Neural crest cell (in vitro differentiated cells): ENCODE data around the gene HSPE1. TPM values are rescaled to one million over a fixed set of nuclear protein-coding genes. Genes with fewer than 3 reads are reported as not detected.

Source experiments
- DNase-seq: peaks from one replicate; pipeline ENCODE4 v3.0.0; 2021; ENCODE audit warnings: low read depth, mixed read lengths, low spot score
- H3K27ac Mint-ChIP-seq: one replicate; pipeline ENCODE4 v1.8.0; 2021; ENCODE audit warnings: mild to moderate bottlenecking, mixed read lengths; ENCODE audit not compliant: unreplicated experiment
- H3K27me3 Mint-ChIP-seq: 2 replicates; pipeline ENCODE4 v1.8.0; 2021; ENCODE audit warnings: low read depth, mild to moderate bottlenecking, mixed read lengths
- H3K36me3 Mint-ChIP-seq: 2 replicates; pipeline ENCODE4 v1.8.0; 2021; ENCODE audit warnings: low read depth, mild to moderate bottlenecking, mixed read lengths
- H3K4me1 Mint-ChIP-seq: 2 replicates; pipeline ENCODE4 v1.8.0; 2021; ENCODE audit warnings: mixed read lengths
- H3K4me3 Mint-ChIP-seq: one replicate; pipeline ENCODE4 v1.8.0; 2021; ENCODE audit warnings: mild to moderate bottlenecking, mixed read lengths
- H3K9me3 Mint-ChIP-seq: 2 replicates; pipeline ENCODE4 v1.8.0; 2021; ENCODE audit warnings: mixed read lengths
- CTCF ChIP-seq: fragments of 200-600 bp; sonication (generic); conservative IDR thresholded peaks from 2 replicates; pipeline ENCODE4 v1.5.0; 2021; ENCODE audit warnings: antibody characterized with exemption, mild to moderate bottlenecking
- total RNA-seq: library from RNA; stranded (reverse); gene quantifications from 2 replicates; pipeline ENCODE4 v1.2.1, GENCODE V29; 2021

HSPE1 gene
- total RNA-seq, 1 donor from 2014 or later: 186 TPM

DNA sequence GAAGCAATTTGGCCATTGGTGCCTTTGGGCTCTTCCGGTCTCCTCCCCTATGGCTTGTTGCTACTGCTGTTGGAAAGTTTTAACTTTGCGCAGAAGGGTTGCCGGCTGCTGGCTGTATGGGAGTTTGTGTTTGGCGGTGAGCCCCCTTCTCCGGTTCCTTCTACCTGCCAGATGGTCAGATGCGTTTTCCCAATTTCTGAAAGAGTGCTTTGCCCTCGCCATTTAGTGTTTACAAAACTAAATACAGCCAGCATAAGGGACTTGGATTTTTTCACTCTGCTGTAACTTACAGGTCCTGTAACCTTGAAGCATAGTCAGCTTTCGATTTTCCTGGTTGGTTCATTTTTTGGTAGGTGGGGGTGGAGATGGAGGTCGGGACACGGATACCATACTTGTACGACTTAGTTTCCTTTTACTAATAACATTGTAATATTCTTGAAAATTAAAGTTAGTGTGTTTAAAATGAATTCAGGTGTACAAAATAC is 46.2 kb upstream of the HSPE1 start:
- no peaks in the 10 kb centered on the region for H3K9me3 Mint-ChIP-seq
- no peaks in the 10 kb centered on the region for H3K36me3 Mint-ChIP-seq
- H3K4me3 Mint-ChIP-seq: peak overlapping the region; percentile 99
- peak overlapping the region; percentile 100 for H3K27ac Mint-ChIP-seq
- no peak for DNase-seq
- H3K27me3 Mint-ChIP-seq: no peaks in the 10 kb centered on the region
- H3K4me1 Mint-ChIP-seq: peaks cover 23% of the 10 kb centered on the region
- TF ChIP-seq CTCF: no peak

- no peaks in the 10 kb centered on the region for H3K27me3 Mint-ChIP-seq
- H3K36me3 Mint-ChIP-seq: no peaks in the 10 kb centered on the region
- no peak for DNase-seq
- H3K4me3 Mint-ChIP-seq: peak overlapping the region; percentile 99
- H3K4me1 Mint-ChIP-seq: peaks cover 23% of the 10 kb centered on the region
- TF ChIP-seq CTCF: no peak
- no peak overlapping the region for H3K27ac Mint-ChIP-seq
- H3K9me3 Mint-ChIP-seq: no peaks in the 10 kb centered on the region
Measured at GRCh38 chr2:197454923-197455322, 45.3 kb upstream of the HSPE1 start.

DNA sequence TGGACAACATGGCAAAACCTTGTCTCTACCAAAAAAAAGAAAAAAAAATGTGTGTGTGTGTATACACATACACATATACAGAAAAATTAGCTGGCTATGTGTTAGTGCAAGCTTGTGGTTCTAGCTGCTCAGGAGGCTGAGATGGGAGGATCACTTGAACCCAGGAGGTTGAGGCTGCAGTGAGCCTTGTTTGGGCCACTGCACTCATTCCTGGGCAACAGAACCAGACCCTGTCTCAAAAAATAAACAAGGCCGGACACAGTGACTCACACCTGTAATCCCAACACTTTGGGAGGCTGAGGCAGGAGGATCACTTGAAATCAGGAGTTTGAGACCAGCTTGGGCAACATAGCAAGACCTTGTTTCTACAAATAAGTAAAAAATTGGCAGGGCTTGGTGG is 44.8 kb upstream of the HSPE1 start:
- H3K36me3 Mint-ChIP-seq: no peaks in the 10 kb centered on the region
- TF ChIP-seq CTCF: no peak

DNA sequence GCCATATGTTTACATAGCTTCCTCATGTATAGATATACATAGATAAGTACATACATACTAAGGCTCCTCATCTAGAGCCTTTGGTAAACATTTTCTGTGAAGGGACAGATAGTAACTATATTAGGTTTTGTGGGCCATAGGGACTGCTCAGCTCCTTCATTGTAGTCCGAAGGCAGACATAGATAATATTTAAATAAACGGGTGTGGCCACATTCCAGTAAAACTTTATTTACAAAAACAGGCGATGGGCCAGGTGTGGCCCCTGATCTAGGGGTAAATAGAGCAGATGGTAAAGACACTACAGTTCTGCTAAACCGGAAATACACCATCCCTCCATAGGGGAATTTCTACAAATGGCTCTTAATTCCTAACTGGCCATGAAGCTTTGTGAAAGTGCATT is 39.5 kb upstream of the HSPE1 start:
- H3K9me3 Mint-ChIP-seq: no peaks in the 10 kb centered on the region

More for the DNA sequence above, 44.8 kb upstream of the HSPE1 start:
- DNase-seq: no peak
- Mint-ChIP-seq H3K4me3 (peak overlapping the region; percentile 56), H3K9me3 (no peaks in the 10 kb centered on the region), H3K27ac (no peak overlapping the region), H3K4me1 (peaks cover 23% of the 10 kb centered on the region), H3K27me3 (no peaks in the 10 kb centered on the region)

DNA sequence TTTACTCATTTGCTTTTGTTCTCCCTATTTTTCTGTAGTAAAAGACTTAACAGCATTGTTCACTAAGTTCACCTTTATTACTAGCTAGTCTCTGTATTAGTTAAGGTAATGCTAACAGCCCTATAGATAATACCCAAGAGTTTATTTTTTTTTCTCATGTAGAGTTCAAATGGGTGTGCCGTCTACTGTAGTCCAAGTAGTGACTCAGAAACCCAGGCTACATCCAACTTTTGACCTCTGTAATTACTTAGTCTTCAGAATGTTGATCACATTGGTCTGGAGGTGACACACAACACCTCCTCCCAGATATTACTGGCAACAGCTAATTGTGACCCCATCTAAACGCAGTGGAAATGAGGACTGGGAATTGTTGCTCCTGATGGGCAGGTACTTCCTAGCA is 39.1 kb upstream of the HSPE1 start:
- Mint-ChIP-seq H3K27me3 (no peaks in the 10 kb centered on the region), H3K27ac (no peak overlapping the region), H3K4me3 (no peak overlapping the region), H3K9me3 (no peaks in the 10 kb centered on the region), H3K36me3 (no peaks in the 10 kb centered on the region), H3K4me1 (no peaks in the 10 kb centered on the region)
- DNase-seq: no peak
- no peak for TF ChIP-seq CTCF

More for the DNA sequence above, 39.5 kb upstream of the HSPE1 start:
- DNase-seq: no peak
- no peaks in the 10 kb centered on the region for H3K4me1 Mint-ChIP-seq
- TF ChIP-seq CTCF: no peak
- no peaks in the 10 kb centered on the region for H3K27me3 Mint-ChIP-seq
- H3K4me3 Mint-ChIP-seq: no peak overlapping the region
- no peaks in the 10 kb centered on the region for H3K36me3 Mint-ChIP-seq
- no peak overlapping the region for H3K27ac Mint-ChIP-seq

DNA sequence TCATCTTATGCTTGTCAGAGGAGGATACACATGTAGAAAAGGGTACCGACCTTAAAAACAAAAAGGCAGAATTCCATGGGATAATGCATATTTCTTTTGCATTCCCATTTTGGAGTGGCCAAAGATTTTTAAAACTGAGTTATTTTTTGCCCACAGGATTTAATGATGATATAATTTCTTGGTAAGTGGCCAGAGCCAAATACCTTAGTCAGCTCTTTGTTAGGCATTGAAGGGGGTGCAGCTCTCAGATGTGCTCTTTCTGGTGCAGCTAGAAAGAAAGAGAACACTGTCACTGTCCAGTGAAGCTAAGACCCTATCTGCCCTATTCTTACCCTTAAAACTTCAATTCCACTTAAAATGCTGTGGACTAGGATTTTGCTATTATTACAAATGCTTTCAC is 36.0 kb upstream of the HSPE1 start:
- TF ChIP-seq CTCF: no peak
- H3K36me3 Mint-ChIP-seq: no peaks in the 10 kb centered on the region
- H3K4me3 Mint-ChIP-seq: no peak overlapping the region
- H3K4me1 Mint-ChIP-seq: no peaks in the 10 kb centered on the region
- H3K27me3 Mint-ChIP-seq: no peaks in the 10 kb centered on the region
- DNase-seq: no peak
- no peaks in the 10 kb centered on the region for H3K9me3 Mint-ChIP-seq
- H3K27ac Mint-ChIP-seq: no peak overlapping the region
